Lung (tissue), 12 donors: ENCODE results near the gene EGFLAM. TPM values are rescaled to one million over a fixed set of nuclear protein-coding genes. Genes with fewer than 3 reads are reported as not detected.

Experiments
- ATAC-seq: fragments of 200-7000 bp; cut with Tn5 transposase; one replicate; pipeline ENCODE4 v1.9.1; 2020; ENCODE audit warnings: moderate number of reproducible peaks; ENCODE audit not compliant: insufficient read depth, low FRiP score
- DNase-seq, 3 donors: peaks; one replicate each; pipeline ENCODE4 v3.0.0-alpha.2; 2013 to 2017
- H3K27ac ChIP-seq, 2 donors: one replicate each; pipeline ENCODE4 v1.5.1; 2013; ENCODE audit warnings: mild to moderate bottlenecking in 2 of 2, moderate library complexity in 2 of 2, control low read depth in 1 of 2, inconsistent platforms in 1 of 2, low read depth in 1 of 2, low read length in 1 of 2
- H3K27me3 ChIP-seq, 3 donors: one replicate each; pipeline ENCODE4 v1.5.1; 2013; ENCODE audit warnings: low read length in 2 of 3; ENCODE audit not compliant: control insufficient read depth in 3 of 3, insufficient read depth in 3 of 3
- H3K36me3 ChIP-seq, 4 donors: one replicate each; pipeline ENCODE4 v1.5.1; 2013; ENCODE audit warnings: low read length in 4 of 4, mild to moderate bottlenecking in 1 of 4, moderate library complexity in 1 of 4; ENCODE audit not compliant: control insufficient read depth in 4 of 4, insufficient read depth in 4 of 4
- H3K4me1 ChIP-seq, 5 donors: one replicate each; pipeline ENCODE4 v1.5.1; 2013; ENCODE audit warnings: low read length in 5 of 5, mild to moderate bottlenecking in 2 of 5, moderate library complexity in 1 of 5; ENCODE audit not compliant: control insufficient read depth in 5 of 5, insufficient read depth in 5 of 5
- H3K4me3 ChIP-seq: one replicate; pipeline ENCODE4 v1.5.1; 2013; ENCODE audit warnings: mild to moderate bottlenecking, control low read depth, moderate library complexity
- H3K9ac ChIP-seq, 2 donors: one replicate each; pipeline ENCODE4 v1.5.1; 2013; ENCODE audit warnings: low read length in 2 of 2, control low read depth in 1 of 2; ENCODE audit not compliant: insufficient read depth in 1 of 2
- H3K9me3 ChIP-seq, 4 donors: one replicate each; pipeline ENCODE4 v1.5.1; 2013; ENCODE audit warnings: low read length in 3 of 4, mild to moderate bottlenecking in 1 of 4, moderate library complexity in 1 of 4; ENCODE audit not compliant: control insufficient read depth in 4 of 4, insufficient read depth in 3 of 4
- WGBS, 2 donors: extraction: QIAGEN DNeasy Blood & Tissue Kit; methylation state at CpG; one replicate each; pipeline ENCODE4 v1.1.7; 2013; 5-methylcytosine and 5-hydroxymethylcytosine counted together
- polyA plus RNA-seq, 2 donors: library from polyadenylated mRNA; stranded (reverse); fragments of 200-250 nt; gene quantifications; one replicate each; pipeline ENCODE4 v1.2.1, GENCODE V29; 2013
- total RNA-seq, 2 donors: library from RNA; depleted of rRNA in 1 of 2; stranded (reverse); fragments of >200 nt in 1 of 2; gene quantifications; one replicate each; pipeline ENCODE4 v1.2.1, GENCODE V29; 2014 to 2021
- TF ChIP-seq, protein P1 (sequence below): IDR thresholded peaks from 2 replicates; pipeline ENCODE4 v1.5.1; 2012; ENCODE audit warnings: mild to moderate bottlenecking; ENCODE audit errors: control extremely low read depth, extremely low read depth
- donor health status: control.
- donor health status: control.
- donor health status: Bipolar disorder and iron deficiency.
- donor health status: healthy.
- donor health status: DM: yes; HTN: yes; CAD: no.

Gene EGFLAM
- total and polyA plus RNA-seq, 4 donors: 0.41 to 7.6 (median 1.3) TPM

DNA sequence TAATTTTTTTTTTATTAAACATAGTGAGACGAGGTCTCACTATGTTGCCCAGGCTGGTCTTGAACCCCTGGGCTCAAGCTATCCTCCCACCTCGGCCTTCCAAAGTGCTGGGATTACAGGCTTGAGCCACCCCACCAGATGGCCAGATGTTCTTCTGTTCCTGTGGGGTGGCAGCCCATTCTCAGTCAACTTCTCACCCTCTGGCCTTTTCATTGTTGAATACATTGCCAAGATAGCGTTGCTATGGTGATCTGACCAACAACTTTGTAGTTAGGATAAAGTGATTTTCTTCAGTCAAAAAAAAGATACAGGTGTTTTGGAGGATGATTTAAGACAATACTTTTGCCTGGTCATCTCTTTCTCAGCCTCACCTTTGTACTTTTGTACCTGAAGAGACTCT, 109.1 kb downstream of the EGFLAM start:
- 64 to 67% methylated on average over 3 of the region's 3 CpGs for WGBS, 2 donors
- Histone ChIP-seq H3K9ac (no peak overlapping the region), H3K4me1 (peaks cover 0 to 15% (median 2%) of the 10 kb centered on the region in 5 donors), H3K4me3 (no peak overlapping the region), H3K27me3 (no peaks in the 10 kb centered on the region), H3K9me3 (no peaks in the 10 kb centered on the region), H3K36me3 (no peaks in the 10 kb centered on the region), H3K27ac (no peak overlapping the region)
- ATAC-seq: no peak
- TF ChIP-seq, protein P1, sequence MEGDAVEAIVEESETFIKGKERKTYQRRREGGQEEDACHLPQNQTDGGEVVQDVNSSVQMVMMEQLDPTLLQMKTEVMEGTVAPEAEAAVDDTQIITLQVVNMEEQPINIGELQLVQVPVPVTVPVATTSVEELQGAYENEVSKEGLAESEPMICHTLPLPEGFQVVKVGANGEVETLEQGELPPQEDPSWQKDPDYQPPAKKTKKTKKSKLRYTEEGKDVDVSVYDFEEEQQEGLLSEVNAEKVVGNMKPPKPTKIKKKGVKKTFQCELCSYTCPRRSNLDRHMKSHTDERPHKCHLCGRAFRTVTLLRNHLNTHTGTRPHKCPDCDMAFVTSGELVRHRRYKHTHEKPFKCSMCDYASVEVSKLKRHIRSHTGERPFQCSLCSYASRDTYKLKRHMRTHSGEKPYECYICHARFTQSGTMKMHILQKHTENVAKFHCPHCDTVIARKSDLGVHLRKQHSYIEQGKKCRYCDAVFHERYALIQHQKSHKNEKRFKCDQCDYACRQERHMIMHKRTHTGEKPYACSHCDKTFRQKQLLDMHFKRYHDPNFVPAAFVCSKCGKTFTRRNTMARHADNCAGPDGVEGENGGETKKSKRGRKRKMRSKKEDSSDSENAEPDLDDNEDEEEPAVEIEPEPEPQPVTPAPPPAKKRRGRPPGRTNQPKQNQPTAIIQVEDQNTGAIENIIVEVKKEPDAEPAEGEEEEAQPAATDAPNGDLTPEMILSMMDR: no peak
- DNase-seq: peak; percentile 22 to 55 (median 41)

DNA sequence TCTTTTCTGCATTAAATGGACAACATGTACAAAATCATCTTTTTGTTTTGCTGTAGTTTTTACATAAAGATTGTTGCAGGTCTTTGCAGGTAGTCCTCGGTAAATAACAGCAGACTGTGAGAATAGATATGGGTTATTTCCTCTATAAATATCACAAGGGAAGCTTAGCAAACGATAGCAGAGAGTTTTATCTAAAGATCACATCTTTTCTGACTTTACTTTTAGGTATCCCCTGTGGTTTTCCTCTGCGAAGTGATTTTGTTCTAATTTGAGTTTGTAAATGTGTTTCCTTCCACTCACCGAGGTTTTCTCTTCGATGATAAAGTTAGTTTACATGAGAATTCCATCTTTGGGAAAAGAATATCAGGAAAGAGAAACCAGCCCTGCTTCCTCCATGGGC, 109.6 kb downstream of the EGFLAM start:
- no peaks in the 10 kb centered on the region for H3K9me3 ChIP-seq
- no peak for ATAC-seq
- no peak for DNase-seq
- H3K27ac ChIP-seq: no peak overlapping the region
- H3K36me3 ChIP-seq: no peaks in the 10 kb centered on the region
- peaks cover 0 to 15% (median 2%) of the 10 kb centered on the region in 5 donors for H3K4me1 ChIP-seq
- TF ChIP-seq, protein P1: no peak
- WGBS, 2 donors: 9 to 12% methylated on average over 5 of the region's 5 CpGs
- no peaks in the 10 kb centered on the region for H3K27me3 ChIP-seq
- H3K9ac ChIP-seq: no peak overlapping the region
- H3K4me3 ChIP-seq: no peak overlapping the region

DNA sequence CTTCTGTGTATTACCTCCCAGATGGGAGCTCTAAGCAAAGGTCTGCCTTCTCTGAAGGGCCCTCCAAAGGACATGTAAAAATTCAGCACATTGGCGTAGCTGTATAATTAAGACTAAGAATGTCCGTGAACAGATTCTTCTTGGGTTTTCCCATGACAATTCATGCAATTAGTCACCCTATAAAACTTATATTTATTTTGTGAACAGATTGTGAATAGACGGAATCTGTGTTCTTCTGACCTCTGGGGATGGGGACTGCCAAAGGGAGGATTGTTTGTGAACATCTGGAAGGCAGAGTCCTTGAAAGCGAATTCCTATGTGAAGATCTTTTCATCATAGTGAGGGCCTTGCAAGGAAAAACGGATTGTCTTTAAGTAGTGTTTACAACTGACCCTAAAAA, 111.3 kb downstream of the EGFLAM start:
- Histone ChIP-seq H3K9ac (no peak overlapping the region), H3K4me3 (no peak overlapping the region), H3K4me1 (peaks cover 0 to 15% (median 2%) of the 10 kb centered on the region in 5 donors), H3K27me3 (no peaks in the 10 kb centered on the region), H3K9me3 (no peaks in the 10 kb centered on the region), H3K36me3 (no peaks in the 10 kb centered on the region), H3K27ac (no peak overlapping the region)
- WGBS, 2 donors: 57 to 60% methylated on average over 5 of the region's 5 CpGs
- TF ChIP-seq, protein P1: no peak
- DNase-seq (peak in 2 of 3 donors; percentile 38 to 45), ATAC-seq (no peak)
